Activated B cell treated with CpG ODN at 0.5 μM for 24 hours (primary cell): ENCODE measurements around the gene PDRG1. TPM values are rescaled to one million over a fixed set of nuclear protein-coding genes. Genes with fewer than 3 reads are reported as not detected.

Experiments
- ATAC-seq: fragments of 200-7000 bp; cut with Tn5 transposase; one replicate; pipeline ENCODE4 v1.10.0; 2021; ENCODE audit warnings: low read depth, mild to moderate bottlenecking, moderate library complexity
- CTCF ChIA-PET: fragments of 350-600 bp; sonication (Branson Sonifier 250); formaldehyde crosslinking; loops from one replicate; lab custom pipeline; 2021; ENCODE audit warnings: antibody characterized with exemption; lab: Charles Lee
- POLR2A ChIA-PET: fragments of 350-600 bp; sonication (Branson Sonifier 250); formaldehyde crosslinking; loops from one replicate; lab custom pipeline; 2021; ENCODE audit warnings: antibody characterized with exemption; lab: Charles Lee
- DNase-seq: peaks from one replicate; pipeline ENCODE4 v3.0.0; 2022
- H3K27ac Mint-ChIP-seq: one replicate; pipeline ENCODE4 v1.8.0; 2020; ENCODE audit warnings: mixed read lengths
- H3K27me3 Mint-ChIP-seq: one replicate; pipeline ENCODE4 v1.8.0; 2021; ENCODE audit warnings: mixed read lengths
- H3K36me3 Mint-ChIP-seq: one replicate; pipeline ENCODE4 v1.8.0; 2021; ENCODE audit warnings: low read depth, mixed read lengths
- H3K4me1 Mint-ChIP-seq: one replicate; pipeline ENCODE4 v1.8.0; 2021; ENCODE audit warnings: mixed read lengths
- H3K4me3 Mint-ChIP-seq: one replicate; pipeline ENCODE4 v1.8.0; 2020; ENCODE audit warnings: mild to moderate bottlenecking, mixed read lengths
- H3K9me3 Mint-ChIP-seq: one replicate; pipeline ENCODE4 v1.8.0; 2020; ENCODE audit warnings: mixed read lengths
- intact Hi-C: fragments of 100-400 bp; cut with micrococcal nuclease; formaldehyde crosslinking; loops from one replicate; pipeline ENCODE4 v1.15.1; 2024
- total RNA-seq: library from RNA; stranded (reverse); gene quantifications from 2 replicates; pipeline ENCODE4 v1.2.3, GENCODE V29; 2022
- TF ChIP-seq, protein P1 (sequence below): fragments of 200-600 bp; IDR thresholded peaks from one replicate; pipeline ENCODE4 v1.8.0; 2022; ENCODE audit warnings: antibody characterized with exemption, mild to moderate bottlenecking

Gene PDRG1
- total RNA-seq, 1 donor from 2014 or later, result 16.4 TPM

DNA sequence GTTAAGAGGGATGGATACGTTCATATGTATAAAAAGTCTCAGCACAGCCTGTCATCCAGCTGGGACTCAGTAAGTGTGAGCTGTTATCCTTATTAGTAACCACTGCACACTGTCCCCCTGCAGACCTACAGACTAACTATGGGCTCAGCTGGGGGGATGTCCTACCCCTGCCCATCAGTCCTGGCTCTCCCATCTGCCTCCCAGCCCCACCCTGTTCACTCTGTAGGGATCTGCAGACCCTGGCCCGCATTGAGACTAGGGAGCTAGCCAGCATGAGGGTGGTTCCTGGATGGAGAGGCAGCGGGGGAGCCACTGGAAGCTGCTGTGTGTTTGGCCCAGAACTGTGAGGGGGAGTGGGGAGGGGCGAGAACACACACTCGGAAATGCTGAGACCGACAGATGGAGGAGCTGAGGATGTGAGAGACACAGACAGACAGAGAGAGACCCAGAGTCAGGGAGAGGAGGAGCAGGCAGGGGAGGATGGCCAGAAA, 33.2 kb upstream of the PDRG1 start:
- ATAC-seq (no peak), DNase-seq (no peak)
- Mint-ChIP-seq H3K27me3 (peaks cover 13% of the 10 kb centered on the region), H3K9me3 (no peaks in the 10 kb centered on the region), H3K27ac (no peak overlapping the region), H3K4me3 (no peak overlapping the region), H3K4me1 (no peaks in the 10 kb centered on the region), H3K36me3 (no peaks in the 10 kb centered on the region)
- ChIA-PET CTCF (no interaction called here), POLR2A (no interaction called here)
- TF ChIP-seq, protein P1, sequence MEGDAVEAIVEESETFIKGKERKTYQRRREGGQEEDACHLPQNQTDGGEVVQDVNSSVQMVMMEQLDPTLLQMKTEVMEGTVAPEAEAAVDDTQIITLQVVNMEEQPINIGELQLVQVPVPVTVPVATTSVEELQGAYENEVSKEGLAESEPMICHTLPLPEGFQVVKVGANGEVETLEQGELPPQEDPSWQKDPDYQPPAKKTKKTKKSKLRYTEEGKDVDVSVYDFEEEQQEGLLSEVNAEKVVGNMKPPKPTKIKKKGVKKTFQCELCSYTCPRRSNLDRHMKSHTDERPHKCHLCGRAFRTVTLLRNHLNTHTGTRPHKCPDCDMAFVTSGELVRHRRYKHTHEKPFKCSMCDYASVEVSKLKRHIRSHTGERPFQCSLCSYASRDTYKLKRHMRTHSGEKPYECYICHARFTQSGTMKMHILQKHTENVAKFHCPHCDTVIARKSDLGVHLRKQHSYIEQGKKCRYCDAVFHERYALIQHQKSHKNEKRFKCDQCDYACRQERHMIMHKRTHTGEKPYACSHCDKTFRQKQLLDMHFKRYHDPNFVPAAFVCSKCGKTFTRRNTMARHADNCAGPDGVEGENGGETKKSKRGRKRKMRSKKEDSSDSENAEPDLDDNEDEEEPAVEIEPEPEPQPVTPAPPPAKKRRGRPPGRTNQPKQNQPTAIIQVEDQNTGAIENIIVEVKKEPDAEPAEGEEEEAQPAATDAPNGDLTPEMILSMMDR, result no peak
- intact Hi-C loops, result no loop called here

DNA sequence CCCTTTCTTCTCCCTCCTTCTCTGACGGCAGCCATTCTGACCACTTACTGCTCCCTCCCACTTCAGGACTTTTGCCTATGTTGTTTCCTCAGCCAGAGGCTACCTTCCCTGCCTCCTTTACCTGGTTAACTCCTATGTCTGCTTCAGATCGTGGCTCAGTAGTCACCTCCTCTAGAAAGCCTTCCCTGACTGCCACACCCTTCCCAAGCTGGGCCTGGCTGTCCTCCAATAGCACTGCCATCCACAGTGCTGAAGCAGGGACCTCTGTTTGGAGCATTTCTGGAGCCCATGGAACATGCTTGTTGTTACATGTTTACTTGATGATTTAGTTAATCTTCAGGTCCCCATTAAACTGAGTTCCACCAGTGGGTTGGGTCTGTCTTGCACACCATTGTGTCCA, 29.9 kb upstream of the PDRG1 start:
- no peaks in the 10 kb centered on the region for H3K4me1 Mint-ChIP-seq
- no peaks in the 10 kb centered on the region for H3K36me3 Mint-ChIP-seq
- TF ChIP-seq, protein P1, result no peak
- no peak overlapping the region for H3K27ac Mint-ChIP-seq
- intact Hi-C loops, result no loop called here
- no peak overlapping the region for H3K4me3 Mint-ChIP-seq
- ChIA-PET POLR2A (no interaction called here), CTCF (no interaction called here)
- DNase-seq (no peak), ATAC-seq (no peak)
- peaks cover 21% of the 10 kb centered on the region for H3K27me3 Mint-ChIP-seq
- H3K9me3 Mint-ChIP-seq, result no peaks in the 10 kb centered on the region

DNA sequence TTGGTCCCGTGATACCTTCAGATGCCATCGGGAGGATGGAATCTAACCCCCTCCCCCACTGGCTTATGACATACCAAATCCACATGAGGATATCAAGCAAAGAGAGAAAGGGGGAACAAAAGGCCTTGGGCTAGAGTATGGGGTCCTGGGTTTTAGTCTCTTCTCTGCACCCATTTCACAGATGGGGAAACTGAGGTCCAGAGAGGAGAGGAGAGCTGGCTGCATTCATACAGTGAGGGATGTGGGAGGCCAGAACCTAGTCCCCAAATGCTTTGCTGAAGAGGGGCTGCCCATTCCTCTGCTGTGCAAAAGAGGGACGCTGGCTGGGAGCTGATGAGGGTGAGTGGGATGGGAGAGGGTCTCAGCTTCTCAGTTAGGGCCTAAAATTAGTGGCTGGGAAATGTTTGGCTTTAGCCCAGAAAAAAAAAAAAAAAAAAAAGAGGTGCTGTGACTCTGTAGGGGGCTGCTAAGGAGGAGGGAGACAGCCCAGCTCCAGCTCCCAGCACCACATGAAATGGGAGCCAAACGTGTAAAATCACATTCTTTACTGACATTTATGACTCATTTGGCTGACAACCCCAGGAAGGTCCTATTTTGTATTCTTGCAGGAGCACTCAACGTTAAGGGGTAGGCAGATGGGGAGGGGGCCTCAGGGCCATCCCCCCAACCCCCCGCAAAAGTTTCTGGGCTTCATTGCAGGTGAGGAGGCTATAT, 28.0 kb upstream of the PDRG1 start:
- POLR2A ChIA-PET, result no interaction called here
- no peaks in the 10 kb centered on the region for H3K4me1 Mint-ChIP-seq
- CTCF ChIA-PET, result no interaction called here
- no peak overlapping the region for H3K27ac Mint-ChIP-seq
- intact Hi-C loops, result no loop called here
- ATAC-seq, result no peak
- TF ChIP-seq, protein P1, result no peak
- peaks cover 28% of the 10 kb centered on the region for H3K27me3 Mint-ChIP-seq
- no peaks in the 10 kb centered on the region for H3K9me3 Mint-ChIP-seq
- DNase-seq, result no peak
- H3K36me3 Mint-ChIP-seq, result no peaks in the 10 kb centered on the region
- H3K4me3 Mint-ChIP-seq, result no peak overlapping the region

DNA sequence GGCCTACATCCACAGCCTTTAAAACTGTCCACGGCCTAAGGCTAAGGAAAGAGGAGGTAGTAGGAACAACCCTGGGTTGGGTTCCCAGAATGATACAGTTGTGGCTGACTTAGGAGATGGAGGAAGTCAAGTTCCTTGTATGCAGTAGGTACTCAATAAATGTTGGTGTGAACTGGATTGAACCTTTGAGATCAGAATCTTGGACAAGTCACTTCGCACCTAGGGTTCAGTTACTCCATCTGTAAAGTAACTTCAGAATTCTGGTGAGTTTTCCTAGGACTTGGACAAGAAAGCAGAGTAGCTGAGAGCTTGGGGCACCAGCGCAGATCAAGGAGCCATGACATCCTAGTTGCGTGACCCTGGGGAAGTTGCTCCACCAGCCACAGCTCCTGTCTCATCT, 25.2 kb upstream of the PDRG1 start:
- TF ChIP-seq, protein P1, result no peak
- ChIA-PET CTCF (no interaction called here), POLR2A (no interaction called here)
- H3K9me3 Mint-ChIP-seq, result no peaks in the 10 kb centered on the region
- DNase-seq (no peak), ATAC-seq (no peak)
- intact Hi-C loops, result no loop called here
- peaks cover 5% of the 10 kb centered on the region for H3K4me1 Mint-ChIP-seq
- no peak overlapping the region for H3K27ac Mint-ChIP-seq
- H3K36me3 Mint-ChIP-seq, result no peaks in the 10 kb centered on the region
- H3K4me3 Mint-ChIP-seq, result no peak overlapping the region
- peaks cover 32% of the 10 kb centered on the region for H3K27me3 Mint-ChIP-seq

DNA sequence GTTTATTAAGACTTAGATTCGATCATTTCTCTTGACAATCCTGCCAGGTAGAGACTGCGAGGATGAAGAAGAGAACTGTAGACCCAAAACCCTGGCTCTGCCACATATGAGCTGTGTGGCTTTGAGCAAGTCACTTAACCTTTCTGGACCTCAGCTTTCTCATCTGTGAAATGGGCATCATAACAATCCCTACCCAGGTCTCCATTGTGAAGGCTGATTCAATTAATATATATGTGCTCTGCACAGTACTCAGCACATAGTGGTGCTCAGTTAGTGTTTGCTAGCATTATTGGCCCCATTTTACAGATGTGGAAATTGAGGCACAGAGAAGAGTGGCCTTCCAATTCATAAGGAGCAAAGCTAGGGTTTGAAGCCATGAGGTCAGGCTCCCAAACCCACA, 24.0 kb upstream of the PDRG1 start:
- peaks cover 5% of the 10 kb centered on the region for H3K4me1 Mint-ChIP-seq
- no peaks in the 10 kb centered on the region for H3K36me3 Mint-ChIP-seq
- H3K9me3 Mint-ChIP-seq, result no peaks in the 10 kb centered on the region
- ChIA-PET POLR2A (no interaction called here), CTCF (no interaction called here)
- DNase-seq (no peak), ATAC-seq (no peak)
- TF ChIP-seq, protein P1, result no peak
- H3K27me3 Mint-ChIP-seq, result peaks cover 30% of the 10 kb centered on the region
- H3K4me3 Mint-ChIP-seq, result no peak overlapping the region
- H3K27ac Mint-ChIP-seq, result no peak overlapping the region
- intact Hi-C loops, result no loop called here
